Right atrium auricular region (tissue), 2 donors: ENCODE measurements around the gene FOXP2. TPM values are rescaled to one million over a fixed set of nuclear protein-coding genes. Genes with fewer than 3 reads are reported as not detected.

ENCODE experiments used
- DNase-seq: peaks from one replicate; pipeline ENCODE4 v3.0.0-alpha.2; 2019; ENCODE audit warnings: low spot score
- H3K27ac ChIP-seq, 2 donors: fragments of 200-600 bp; sonication (generic); 1 replicate in 1 of 2; 2 replicates in 1 of 2; pipeline ENCODE4 v1.5.1; 2016 to 2019
- H3K27me3 ChIP-seq, 2 donors: fragments of 200-600 bp; sonication (generic); one replicate each; pipeline versions ENCODE4 v1.5.1 to v1.6.0; 2017 to 2019
- H3K36me3 ChIP-seq: fragments of 200-600 bp; sonication (generic); one replicate; pipeline ENCODE4 v1.5.1; 2016
- H3K4me1 ChIP-seq, 2 donors: fragments of 200-600 bp; sonication (generic); one replicate each; pipeline versions ENCODE4 v1.5.1 to v1.6.0; 2017 to 2019
- H3K4me3 ChIP-seq, 2 donors: fragments of 200-600 bp; sonication (generic); 1 replicate in 1 of 2; 2 replicates in 1 of 2; pipeline ENCODE4 v1.5.1; 2017 to 2019; ENCODE audit warnings: mild to moderate bottlenecking in 1 of 2, moderate library complexity in 1 of 2
- H3K9me3 ChIP-seq, 2 donors: fragments of 200-600 bp; sonication (generic); one replicate each; pipeline ENCODE4 v1.5.1; 2019
- CTCF ChIP-seq, 2 donors: fragments of 200-600 bp; sonication (generic); IDR thresholded peaks; one replicate each; pipeline ENCODE4 v1.5.1; 2019; ENCODE audit warnings: antibody characterized with exemption in 2 of 2
- total RNA-seq, 2 donors: library from RNA; depleted of rRNA; stranded (reverse); fragments of >200 nt; gene quantifications; one replicate each; pipeline ENCODE4 v1.1.0, GENCODE V29; 2016

The FOXP2 gene
- total RNA-seq, 2 donors from 2014 or later: 2.0 to 3.8 TPM

GRCh38 chr7:114417290-114417689, 2.7 kb downstream of the FOXP2 start:
- no peaks in the 10 kb centered on the region for H3K27me3 ChIP-seq
- no peak for DNase-seq
- no peak overlapping the region for H3K27ac ChIP-seq
- no peaks in the 10 kb centered on the region for H3K36me3 ChIP-seq
- H3K9me3 ChIP-seq: no peaks in the 10 kb centered on the region
- no peak for TF ChIP-seq CTCF (IDR thresholded peaks at IDR 0.05)
- H3K4me3 ChIP-seq: no peak overlapping the region
- H3K4me1 ChIP-seq: no peaks in the 10 kb centered on the region

- no peak overlapping the region for H3K27ac ChIP-seq
- no peaks in the 10 kb centered on the region for H3K27me3 ChIP-seq
- no peak overlapping the region for H3K4me3 ChIP-seq
- no peak for TF ChIP-seq CTCF (IDR thresholded peaks at IDR 0.05)
- H3K36me3 ChIP-seq: no peaks in the 10 kb centered on the region
- H3K4me1 ChIP-seq: no peaks in the 10 kb centered on the region
- DNase-seq: no peak
- no peaks in the 10 kb centered on the region for H3K9me3 ChIP-seq
Measured at GRCh38 chr7:114418117-114418516, 3.5 kb downstream of the FOXP2 start.

- no peaks in the 10 kb centered on the region for H3K9me3 ChIP-seq
- H3K27ac ChIP-seq: no peak overlapping the region
- no peaks in the 10 kb centered on the region for H3K4me1 ChIP-seq
- DNase-seq: no peak
- H3K36me3 ChIP-seq: no peaks in the 10 kb centered on the region
- H3K4me3 ChIP-seq: no peak overlapping the region
- no peak for TF ChIP-seq CTCF (IDR thresholded peaks at IDR 0.05)
- H3K27me3 ChIP-seq: no peaks in the 10 kb centered on the region
Measured at GRCh38 chr7:114419441-114420272, 5.0 kb downstream of the FOXP2 start.

GRCh38 chr7:114422507-114423501, 8.2 kb downstream of the FOXP2 start:
- TF ChIP-seq CTCF (IDR thresholded peaks at IDR 0.05): no peak
- H3K4me1 ChIP-seq: no peaks in the 10 kb centered on the region
- no peak for DNase-seq
- H3K4me3 ChIP-seq: no peak overlapping the region
- H3K36me3 ChIP-seq: no peaks in the 10 kb centered on the region
- H3K9me3 ChIP-seq: no peaks in the 10 kb centered on the region
- H3K27me3 ChIP-seq: no peaks in the 10 kb centered on the region
- no peak overlapping the region for H3K27ac ChIP-seq

GRCh38 chr7:114426382-114426781, 11.8 kb downstream of the FOXP2 start:
- Histone ChIP-seq H3K4me3 (no peak overlapping the region), H3K36me3 (no peaks in the 10 kb centered on the region), H3K27me3 (no peaks in the 10 kb centered on the region), H3K27ac (no peak overlapping the region), H3K9me3 (no peaks in the 10 kb centered on the region), H3K4me1 (no peaks in the 10 kb centered on the region)
- TF ChIP-seq CTCF (IDR thresholded peaks at IDR 0.05): no peak
- no peak for DNase-seq
